OCI-LY1 (cell line): ENCODE results near the gene EMC7.
"Not testable (repeated sequence)": the region's sequence is repeated elsewhere in the genome, so short reads cannot be mapped to it uniquely, and the experiment has no call there.

Experiments
- H2AFZ ChIP-seq: fragments of 200-600 bp; sonication (generic), shearing (Covaris generic); 2 replicates; pipeline ENCODE4 v1.6.0; 2014; ENCODE audit warnings: antibody characterized with exemption, mild to moderate bottlenecking, low read length
- H3F3A ChIP-seq: fragments of 200-600 bp; sonication (generic), shearing (Covaris generic); 2 replicates; pipeline ENCODE4 v1.6.0; 2014; ENCODE audit warnings: mild to moderate bottlenecking, antibody characterized with exemption, low read length, moderate library complexity; ENCODE audit not compliant: insufficient read depth
- H3K27ac ChIP-seq: fragments of 200-600 bp; sonication (generic); 2 replicates; pipeline ENCODE4 v1.5.1; 2014; ENCODE audit warnings: low read length, mixed run types, mild to moderate bottlenecking, low read depth; ENCODE audit not compliant: poor library complexity, severe bottlenecking
- H3K27me3 ChIP-seq: fragments of 200-600 bp; sonication (generic); 2 replicates; pipeline ENCODE4 v1.6.0; 2014; ENCODE audit warnings: antibody characterized with exemption, mild to moderate bottlenecking, low read length, moderate library complexity; ENCODE audit not compliant: insufficient read depth
- H3K36me3 ChIP-seq: fragments of 200-600 bp; sonication (generic); 2 replicates; pipeline ENCODE4 v1.6.1; 2014; ENCODE audit warnings: mild to moderate bottlenecking, antibody characterized with exemption, low read length, moderate library complexity, mixed read lengths; ENCODE audit not compliant: insufficient read depth
- H3K4me1 ChIP-seq: fragments of 200-600 bp; sonication (generic); 2 replicates; pipeline ENCODE4 v1.5.1; 2014; ENCODE audit warnings: mild to moderate bottlenecking, low read length, moderate library complexity; ENCODE audit not compliant: insufficient read depth, severe bottlenecking
- H3K4me2 ChIP-seq: fragments of 200-600 bp; sonication (generic), shearing (Covaris generic); 2 replicates; pipeline ENCODE4 v1.6.1; 2014; ENCODE audit warnings: low read length
- H3K4me3 ChIP-seq: fragments of 200-600 bp; sonication (generic); 2 replicates; pipeline ENCODE4 v1.5.1; 2014; ENCODE audit warnings: low read length, low read depth, mild to moderate bottlenecking, mixed read lengths; ENCODE audit not compliant: poor library complexity, severe bottlenecking
- H3K79me2 ChIP-seq: fragments of 200-600 bp; shearing (Covaris generic); 2 replicates; pipeline ENCODE4 v1.6.1; 2016; ENCODE audit warnings: mixed run types, low read length, mixed read lengths; ENCODE audit not compliant: insufficient read depth
- H3K9ac ChIP-seq: fragments of 200-600 bp; sonication (generic), shearing (Covaris generic); 2 replicates; pipeline ENCODE4 v1.6.1; 2014; ENCODE audit warnings: mild to moderate bottlenecking, low read length, mixed read lengths
- H3K9me2 ChIP-seq: fragments of 200-600 bp; sonication (generic), shearing (Covaris generic); 2 replicates; pipeline ENCODE4 v1.6.1; 2014; ENCODE audit warnings: low read depth, mild to moderate bottlenecking, low read length, mixed read lengths
- H3K9me3 ChIP-seq: fragments of 200-600 bp; shearing (Covaris generic); 2 replicates; pipeline ENCODE4 v1.6.1; 2014; ENCODE audit warnings: low read length, mixed read lengths
- H4K20me1 ChIP-seq: fragments of 200-600 bp; sonication (generic), shearing (Covaris generic); 2 replicates; pipeline ENCODE4 v1.6.0; 2016; ENCODE audit warnings: mild to moderate bottlenecking, low read length; ENCODE audit not compliant: insufficient read depth
- CTCF ChIP-seq: fragments of 200-600 bp; sonication (generic), shearing (Covaris generic); IDR thresholded peaks from 2 replicates; pipeline ENCODE4 v1.5.1; 2017; ENCODE audit warnings: mild to moderate bottlenecking, antibody characterized with exemption, low read length, moderate library complexity, mixed read lengths
- EZH2 ChIP-seq: fragments of 200-600 bp; sonication (generic), shearing (Covaris generic); IDR thresholded peaks from 2 replicates; pipeline ENCODE4 v1.8.0; 2017; ENCODE audit warnings: borderline replicate concordance, mixed run types, mild to moderate bottlenecking, antibody characterized with exemption, low read length, moderate library complexity, mixed read lengths

The EMC7 gene

GRCh38 chr15:34125945-34126344 lies 24.3 kb upstream of the EMC7 start:
- Histone ChIP-seq H3K79me2 (no peaks in the 10 kb centered on the region), H3F3A (no peaks in the 10 kb centered on the region), H3K4me3 (no peak overlapping the region), H3K27me3 (no peaks in the 10 kb centered on the region), H3K9me3 (no peaks in the 10 kb centered on the region), H3K9ac (no peak overlapping the region), H3K9me2 (no peaks in the 10 kb centered on the region), H3K36me3 (no peaks in the 10 kb centered on the region), H3K4me2 (no peak overlapping the region), H4K20me1 (no peaks in the 10 kb centered on the region), H3K4me1 (no peaks in the 10 kb centered on the region), H2AFZ (no peak overlapping the region), H3K27ac (no peak overlapping the region)
- TF ChIP-seq EZH2 (no peak), CTCF (no peak)

GRCh38 chr15:34124651-34125050 lies 23.0 kb upstream of the EMC7 start:
- Histone ChIP-seq H3K27ac (no peak overlapping the region), H3K4me1 (no peaks in the 10 kb centered on the region), H3K36me3 (no peaks in the 10 kb centered on the region), H3K79me2 (no peaks in the 10 kb centered on the region), H3K4me2 (no peak overlapping the region), H3K9me3 (no peaks in the 10 kb centered on the region), H3K9me2 (no peaks in the 10 kb centered on the region), H2AFZ (no peak overlapping the region), H4K20me1 (no peaks in the 10 kb centered on the region), H3K4me3 (no peak overlapping the region), H3F3A (no peaks in the 10 kb centered on the region), H3K27me3 (no peaks in the 10 kb centered on the region), H3K9ac (no peak overlapping the region)
- TF ChIP-seq EZH2 = no peak
- no peak for TF ChIP-seq CTCF

GRCh38 chr15:34122771-34123183 lies 21.1 kb upstream of the EMC7 start:
- Histone ChIP-seq H3K4me1 (no peaks in the 10 kb centered on the region), H2AFZ (no peak overlapping the region), H3K9ac (no peak overlapping the region), H3K9me3 (no peaks in the 10 kb centered on the region), H3K79me2 (no peaks in the 10 kb centered on the region), H3K36me3 (no peaks in the 10 kb centered on the region), H3F3A (no peaks in the 10 kb centered on the region), H3K27me3 (no peaks in the 10 kb centered on the region), H3K27ac (no peak overlapping the region), H3K4me3 (no peak overlapping the region), H4K20me1 (no peaks in the 10 kb centered on the region), H3K9me2 (no peaks in the 10 kb centered on the region), H3K4me2 (no peak overlapping the region)
- no peak for TF ChIP-seq CTCF

DNA sequence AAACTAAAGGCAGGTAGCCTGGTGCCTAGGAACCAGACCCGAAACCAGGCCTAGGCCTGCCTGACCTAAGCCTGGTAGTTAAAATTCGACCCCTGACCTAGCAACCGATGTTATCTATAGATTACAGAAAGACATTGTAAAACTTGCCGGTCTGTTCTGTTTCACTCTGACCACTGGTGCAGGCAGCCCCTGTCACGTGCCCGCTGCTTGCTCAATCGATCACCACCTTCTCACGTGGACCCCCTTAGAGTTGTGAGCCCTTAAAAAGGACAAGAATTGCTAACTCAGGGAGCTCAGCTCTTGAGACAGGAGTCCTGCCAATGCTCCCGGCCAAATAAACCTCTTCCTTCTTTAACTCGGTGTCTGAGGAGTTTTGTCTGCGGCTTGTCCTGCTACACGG lies 20.1 kb upstream of the EMC7 start:
- H3K27ac ChIP-seq, H3K9ac ChIP-seq, H4K20me1 ChIP-seq, H3K4me2 ChIP-seq, H3K36me3 ChIP-seq, H2AFZ ChIP-seq, H3F3A ChIP-seq, H3K9me3 ChIP-seq, H3K79me2 ChIP-seq, H3K4me3 ChIP-seq, H3K9me2 ChIP-seq, H3K27me3 ChIP-seq, H3K4me1 ChIP-seq: not testable (repeated sequence)

DNA sequence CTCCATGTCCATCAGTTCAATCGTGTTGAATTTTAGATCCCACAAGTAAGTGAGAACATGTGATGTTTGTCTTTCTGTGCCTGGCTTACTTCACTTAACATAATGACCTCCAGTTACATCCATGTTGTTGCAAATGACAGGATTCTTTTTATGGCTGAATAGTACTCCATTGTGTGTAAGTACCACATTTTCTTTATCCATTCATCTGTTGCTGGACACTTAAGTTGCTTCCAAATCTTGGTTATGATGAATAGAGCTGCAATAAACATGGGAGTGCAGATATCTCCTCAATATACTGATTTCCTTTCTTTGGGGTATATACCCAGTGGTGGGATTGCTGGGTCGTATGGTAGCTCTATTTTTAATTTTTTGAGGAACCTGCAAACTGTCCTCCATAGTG lies 18.8 kb upstream of the EMC7 start:
- H3K4me3 ChIP-seq, H2AFZ ChIP-seq, H3K9ac ChIP-seq, H3F3A ChIP-seq, H3K27me3 ChIP-seq, H3K9me2 ChIP-seq, H3K36me3 ChIP-seq, H3K79me2 ChIP-seq, H3K9me3 ChIP-seq, H3K27ac ChIP-seq, H3K4me2 ChIP-seq, H3K4me1 ChIP-seq, H4K20me1 ChIP-seq: not testable (repeated sequence)
